ENCODE results near the gene POMP. TPM values are rescaled to one million over a fixed set of nuclear protein-coding genes. Genes with fewer than 3 reads are reported as not detected.

Gene POMP
- polyA plus RNA-seq, 2 of the 4 experiments (the other 2 are of a cell fraction), result 105 to 111 TPM

GRCh38 chr13:28622286-28622685 is 36.6 kb upstream of the POMP start:
- no peaks in the 10 kb centered on the region for H3K4me1 ChIP-seq
- H3K9me3 ChIP-seq, result no peaks in the 10 kb centered on the region
- no peak for DNase-seq (ENCODE audit: low read depth in 1 of 2, low spot score in 1 of 2)
- ChIA-PET CTCF (interaction anchor here (0.6 kb wide), 1 partner anchor 150 kb away, joined by 3 read pairs; no protein-coding TSS in a partner anchor), POLR2A (no interaction called here)
- WGBS (ENCODE audit: missing lambda C conversion rate), result 85% methylated on average over 8 of the region's 8 CpGs
- TF ChIP-seq NR3C1 (IDR thresholded peaks at IDR 0.05) (no peak), CBX8 (IDR thresholded peaks at IDR 0.05) (no peak), ZC3H11A (IDR thresholded peaks at IDR 0.05) (no peak)
- no peak overlapping the region for H3K27ac ChIP-seq
- no peak for ATAC-seq
- H3K4me2 ChIP-seq, result no peak overlapping the region
- no peak overlapping the region for H3K4me3 ChIP-seq
- FAIRE-seq, result no peak

- DNase-seq (ENCODE audit: low read depth in 1 of 2, low spot score in 1 of 2), result no peak
- ChIA-PET CTCF (no interaction called here), POLR2A (no interaction called here)
- no peak overlapping the region for H3K4me2 ChIP-seq
- H3K9me3 ChIP-seq, result no peaks in the 10 kb centered on the region
- H3K4me1 ChIP-seq, result no peaks in the 10 kb centered on the region
- no peak overlapping the region for H3K27ac ChIP-seq
- TF ChIP-seq MAX (IDR thresholded peaks at IDR 0.05) (no peak), MAZ (IDR thresholded peaks at IDR 0.05; ENCODE audit: borderline replicate concordance, low read depth, low read length) (no peak), RARB (CRISPR knock-in tag; IDR thresholded peaks at IDR 0.05) (no peak), HDAC2 (IDR thresholded peaks at IDR 0.05) (no peak), HEYL (CRISPR knock-in tag; IDR thresholded peaks at IDR 0.05) (no peak), ZFP36 (IDR thresholded peaks at IDR 0.05; ENCODE audit: borderline replicate concordance, partially characterized antibody) (no peak), POLR2A (IDR thresholded peaks at IDR 0.05; ENCODE audit: low read length) (no peak), RNF2 (IDR thresholded peaks at IDR 0.05; ENCODE audit: borderline replicate concordance, low read depth) (no peak), E2F6 (IDR thresholded peaks at IDR 0.05; ENCODE audit: borderline replicate concordance, low read depth) (no peak), CHD4 (IDR thresholded peaks at IDR 0.05; ENCODE audit: borderline replicate concordance) (no peak), ZC3H11A (IDR thresholded peaks at IDR 0.05) (no peak), CEBPB (IDR thresholded peaks at IDR 0.05) (no peak), HES2 (IDR thresholded peaks at IDR 0.05) (no peak), FOXS1 (CRISPR knock-in tag; IDR thresholded peaks at IDR 0.05) (no peak), SMC3 (IDR thresholded peaks at IDR 0.05) (no peak), BCL3 (IDR thresholded peaks at IDR 0.05) (no peak)
- FAIRE-seq, result no peak
- WGBS (ENCODE audit: missing lambda C conversion rate), result 64% methylated on average over 14 of the region's 15 CpGs
- H3K4me3 ChIP-seq, result no peak overlapping the region
- no peak for ATAC-seq
Measured at GRCh38 chr13:28623782-28624706, 34.9 kb upstream of the POMP start.

- Histone ChIP-seq H3K4me1 (no peaks in the 10 kb centered on the region), H3K9me3 (no peaks in the 10 kb centered on the region), H3K4me2 (no peak overlapping the region), H3K4me3 (no peak overlapping the region), H3K27ac (no peak overlapping the region)
- FAIRE-seq (no peak), DNase-seq (ENCODE audit: low read depth in 1 of 2, low spot score in 1 of 2) (no peak), ATAC-seq (no peak)
- TF ChIP-seq FOXS1 (CRISPR knock-in tag; IDR thresholded peaks at IDR 0.05), result no peak
- no peak for TF ChIP-seq KDM5A (IDR thresholded peaks at IDR 0.05)
- TF ChIP-seq MAX (IDR thresholded peaks at IDR 0.05), result no peak
- no peak for TF ChIP-seq MAZ (IDR thresholded peaks at IDR 0.05; ENCODE audit: borderline replicate concordance, low read depth, low read length)
- no peak for TF ChIP-seq ZC3H11A (IDR thresholded peaks at IDR 0.05)
- no peak for TF ChIP-seq E2F6 (IDR thresholded peaks at IDR 0.05; ENCODE audit: borderline replicate concordance, low read depth)
- no peak for TF ChIP-seq CEBPB (IDR thresholded peaks at IDR 0.05)
- no peak for TF ChIP-seq USF2 (IDR thresholded peaks at IDR 0.05)
- TF ChIP-seq HMGXB4 (CRISPR knock-in tag; IDR thresholded peaks at IDR 0.05; ENCODE audit: borderline replicate concordance), result no peak
- no peak for TF ChIP-seq POLR2A (IDR thresholded peaks at IDR 0.05; ENCODE audit: low read length)
- TF ChIP-seq EHF (CRISPR knock-in tag; IDR thresholded peaks at IDR 0.05), result no peak
- no peak for TF ChIP-seq EP300 (IDR thresholded peaks at IDR 0.05)
- TF ChIP-seq ELK1 (IDR thresholded peaks at IDR 0.05; ENCODE audit: low read depth, low read length), result no peak
- CTCF ChIA-PET, result no interaction called here
- POLR2A ChIA-PET, result no interaction called here
- 31% methylated on average over 7 of the region's 11 CpGs for WGBS (ENCODE audit: missing lambda C conversion rate)
Measured at GRCh38 chr13:28624707-28625432, 34.1 kb upstream of the POMP start.

Data from A549 (cell line).